GM06990 (cell line): Measurements from ENCODE around the gene CCL16.
A peak's percentile ranks its signal among the peaks of the same experiment; 100 is the strongest.

Experiments used
- DNase-seq: peaks from one replicate; pipeline ENCODE4 v3.0.0-alpha.2; 2011; ENCODE audit not compliant: insufficient read length; ENCODE audit errors: extremely low read depth
- H3K27me3 ChIP-seq: replicated peaks from 2 replicates; pipeline ENCODE4 v1.6.0; 2011; ENCODE audit warnings: low read length; ENCODE audit not compliant: control insufficient read depth, insufficient read depth
- H3K36me3 ChIP-seq: 2 replicates; pipeline ENCODE4 v1.5.1; 2011; ENCODE audit warnings: low read length; ENCODE audit not compliant: control insufficient read depth, insufficient read depth
- H3K4me3 ChIP-seq: replicated peaks from 2 replicates; pipeline ENCODE4 v1.5.1; 2011; ENCODE audit warnings: low read depth, mild to moderate bottlenecking, control low read depth, low read length
- TF ChIP-seq, protein P1 (sequence below): IDR thresholded peaks from 2 replicates; pipeline ENCODE4 v1.5.1; 2011; ENCODE audit warnings: low read length, control low read depth, mild to moderate bottlenecking, inconsistent platforms; ENCODE audit not compliant: insufficient read depth, poor library complexity, severe bottlenecking

CCL16 gene

DNA sequence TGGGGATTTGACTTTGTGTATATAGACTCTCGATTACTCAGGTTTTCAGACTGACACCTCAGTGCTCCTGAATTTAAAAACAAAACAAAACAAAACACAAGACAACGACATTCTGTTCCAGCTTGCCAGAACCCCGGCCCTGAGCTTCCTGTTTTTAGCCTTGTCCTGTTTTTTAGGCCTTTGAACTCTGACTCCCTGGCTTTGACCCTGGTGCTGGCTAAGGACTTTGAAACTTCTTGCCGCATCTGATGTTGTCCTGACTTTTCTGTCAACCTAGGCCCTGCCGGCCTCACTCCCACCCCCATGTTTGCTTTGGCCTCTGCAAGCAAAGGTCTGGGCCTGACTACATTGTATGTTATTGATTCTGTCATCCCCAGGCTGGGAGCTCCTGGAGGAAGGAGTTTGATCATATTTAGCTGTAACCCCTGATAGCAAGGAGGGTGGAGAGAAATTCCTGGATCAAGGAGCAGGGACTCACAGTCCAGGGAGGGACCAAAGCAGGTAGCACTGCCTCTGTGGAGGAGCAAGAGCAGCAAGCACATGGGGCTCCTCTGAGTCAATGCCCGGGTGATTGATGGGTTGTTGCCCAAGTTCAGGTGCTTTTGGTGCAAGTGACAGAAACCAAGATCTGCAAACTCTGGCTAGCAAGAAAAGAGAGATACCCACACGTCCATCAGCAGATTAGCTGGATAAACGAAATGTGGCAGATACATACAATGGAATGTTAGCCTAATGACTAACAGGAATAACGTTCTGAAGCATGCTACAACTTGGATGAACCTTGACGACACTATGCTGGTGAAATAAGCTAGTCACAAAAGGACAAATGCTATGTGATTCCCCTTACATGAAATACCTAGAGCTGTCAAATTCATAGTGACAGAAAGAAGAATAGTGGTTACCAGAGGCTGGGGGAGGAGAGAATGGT lies 7.7 kb downstream of the CCL16 start:
- TF ChIP-seq, protein P1, sequence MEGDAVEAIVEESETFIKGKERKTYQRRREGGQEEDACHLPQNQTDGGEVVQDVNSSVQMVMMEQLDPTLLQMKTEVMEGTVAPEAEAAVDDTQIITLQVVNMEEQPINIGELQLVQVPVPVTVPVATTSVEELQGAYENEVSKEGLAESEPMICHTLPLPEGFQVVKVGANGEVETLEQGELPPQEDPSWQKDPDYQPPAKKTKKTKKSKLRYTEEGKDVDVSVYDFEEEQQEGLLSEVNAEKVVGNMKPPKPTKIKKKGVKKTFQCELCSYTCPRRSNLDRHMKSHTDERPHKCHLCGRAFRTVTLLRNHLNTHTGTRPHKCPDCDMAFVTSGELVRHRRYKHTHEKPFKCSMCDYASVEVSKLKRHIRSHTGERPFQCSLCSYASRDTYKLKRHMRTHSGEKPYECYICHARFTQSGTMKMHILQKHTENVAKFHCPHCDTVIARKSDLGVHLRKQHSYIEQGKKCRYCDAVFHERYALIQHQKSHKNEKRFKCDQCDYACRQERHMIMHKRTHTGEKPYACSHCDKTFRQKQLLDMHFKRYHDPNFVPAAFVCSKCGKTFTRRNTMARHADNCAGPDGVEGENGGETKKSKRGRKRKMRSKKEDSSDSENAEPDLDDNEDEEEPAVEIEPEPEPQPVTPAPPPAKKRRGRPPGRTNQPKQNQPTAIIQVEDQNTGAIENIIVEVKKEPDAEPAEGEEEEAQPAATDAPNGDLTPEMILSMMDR = no peak
- Histone ChIP-seq H3K4me3 (no peak overlapping the region), H3K36me3 (no peaks in the 10 kb centered on the region), H3K27me3 (no peaks in the 10 kb centered on the region)
- DNase-seq = no peak

- Histone ChIP-seq H3K36me3 (no peaks in the 10 kb centered on the region), H3K4me3 (no peak overlapping the region), H3K27me3 (no peaks in the 10 kb centered on the region)
- no peak for DNase-seq
- TF ChIP-seq, protein P1 = no peak
Measured at GRCh38 chr17:35972945-35973332, 8.4 kb downstream of the CCL16 start.

DNA sequence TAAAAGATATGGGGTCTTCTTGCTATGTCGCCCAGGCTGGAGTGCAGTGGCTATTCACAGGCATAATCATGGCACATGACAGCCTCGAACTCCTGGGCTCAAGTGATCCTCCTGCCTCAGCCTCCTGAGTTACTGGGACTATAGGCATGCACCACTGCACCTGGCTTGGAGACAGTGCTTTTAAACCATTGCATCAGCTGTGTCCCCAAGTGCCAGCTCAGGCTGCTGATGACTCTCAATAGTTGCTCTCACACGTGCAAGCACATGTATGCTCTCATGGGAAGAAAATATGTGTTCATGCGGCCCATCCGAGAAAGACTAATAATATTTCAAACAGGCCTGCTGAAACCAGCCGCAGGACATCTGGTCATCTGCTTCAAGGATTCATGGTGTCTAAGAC lies 8.8 kb downstream of the CCL16 start:
- TF ChIP-seq, protein P1 = no peak
- H3K36me3 ChIP-seq = no peaks in the 10 kb centered on the region
- no peak overlapping the region for H3K4me3 ChIP-seq

DNA sequence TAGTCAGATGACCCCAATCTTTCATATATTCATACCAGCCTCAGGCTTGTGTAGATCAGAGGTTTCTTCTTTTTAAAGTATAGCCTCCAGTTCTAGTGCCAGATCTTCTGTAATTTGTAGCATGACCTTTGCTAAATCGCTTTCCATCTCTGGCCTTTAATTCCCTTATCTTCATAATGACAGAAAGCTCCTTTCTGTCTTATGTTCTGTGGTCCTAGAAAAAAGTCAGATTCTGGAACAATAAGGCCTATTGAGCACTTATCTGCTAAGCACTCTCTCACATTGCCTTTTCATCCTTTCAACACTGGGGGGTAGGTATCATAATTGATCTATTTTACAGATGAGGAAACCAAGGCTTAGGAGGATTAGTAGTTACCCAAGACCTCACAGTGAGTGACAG lies 9.2 kb downstream of the CCL16 start:
- TF ChIP-seq, protein P1 = no peak
- no peak for DNase-seq
- Histone ChIP-seq H3K4me3 (no peak overlapping the region), H3K36me3 (no peaks in the 10 kb centered on the region), H3K27me3 (no peaks in the 10 kb centered on the region)

More for the DNA sequence above, 8.8 kb downstream of the CCL16 start:
- no peak for DNase-seq
- no peaks in the 10 kb centered on the region for H3K27me3 ChIP-seq

DNA sequence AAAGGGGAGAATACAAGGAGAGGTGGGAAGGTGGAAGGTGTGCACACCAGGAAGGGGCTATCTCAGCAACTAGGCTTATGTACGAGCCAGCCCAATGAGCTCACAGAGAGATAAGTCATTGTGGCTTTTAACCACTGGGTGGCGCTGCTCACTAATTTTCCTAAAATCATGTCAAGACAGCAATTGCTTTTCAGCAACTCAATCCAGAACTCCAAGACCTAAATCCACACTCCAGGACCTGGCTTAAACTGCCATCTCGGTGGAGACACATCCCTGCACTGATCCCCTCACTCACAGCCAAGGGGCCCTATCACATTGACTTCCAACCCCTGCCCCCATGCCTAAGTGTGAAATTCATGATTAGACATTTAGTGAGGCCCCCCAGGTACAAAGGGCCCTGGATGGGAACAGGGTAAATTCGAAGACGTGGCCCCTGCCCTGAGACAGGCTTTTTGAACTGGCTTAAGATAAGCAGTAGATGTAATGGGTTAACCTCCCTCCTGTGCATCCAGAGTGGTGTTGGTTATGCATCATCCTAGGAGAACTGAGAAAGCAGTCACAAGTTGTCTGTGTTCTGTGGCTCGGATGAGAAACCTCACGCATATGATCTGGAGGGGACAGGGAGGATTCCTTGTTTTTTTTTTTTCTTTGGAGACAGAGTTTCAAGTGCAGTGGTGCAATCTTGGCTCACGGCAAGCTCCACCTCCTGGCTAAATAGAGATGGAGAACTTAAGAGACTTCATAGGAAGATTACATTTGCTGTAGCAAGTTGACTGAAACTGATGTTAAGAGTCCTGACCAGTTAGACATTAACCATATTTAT lies 11.5 kb downstream of the CCL16 start:
- TF ChIP-seq, protein P1 = peak; percentile 67
- Histone ChIP-seq H3K4me3 (no peak overlapping the region), H3K27me3 (no peaks in the 10 kb centered on the region), H3K36me3 (no peaks in the 10 kb centered on the region)
- DNase-seq = no peak
